HG03103 (cell line): ENCODE data around the gene SLC8A1.
A peak's percentile ranks its signal among the peaks of the same experiment; 100 is the strongest.

Experiments used
- ATAC-seq: cut with Tn5 transposase; IDR thresholded peaks from one replicate; pipeline ENCODE4 v1.9.1; 2021; ENCODE audit warnings: low read depth; ENCODE audit not compliant: unreplicated experiment

Gene SLC8A1

GRCh38 chr2:40210344-40210967, 241.4 kb downstream of the SLC8A1 start:
- ATAC-seq: no peak

GRCh38 chr2:40209761-40210160, 242.1 kb downstream of the SLC8A1 start:
- ATAC-seq: no peak

- no peak for ATAC-seq
Measured at GRCh38 chr2:40208463-40208862, 243.4 kb downstream of the SLC8A1 start.

GRCh38 chr2:40204268-40204667, 247.6 kb downstream of the SLC8A1 start:
- ATAC-seq: no peak

GRCh38 chr2:40202798-40203400, 249.0 kb downstream of the SLC8A1 start:
- no peak for ATAC-seq

GRCh38 chr2:40201425-40201824, 250.5 kb downstream of the SLC8A1 start:
- ATAC-seq: no peak

- ATAC-seq: no peak
Measured at GRCh38 chr2:40200366-40200915, 251.4 kb downstream of the SLC8A1 start.

- ATAC-seq: no peak
Measured at GRCh38 chr2:40199771-40200170, 252.1 kb downstream of the SLC8A1 start.

GRCh38 chr2:40197121-40197520, 254.8 kb downstream of the SLC8A1 start:
- ATAC-seq: no peak

GRCh38 chr2:40193670-40194026, 258.2 kb downstream of the SLC8A1 start:
- ATAC-seq: no peak

- ATAC-seq: no peak
Measured at GRCh38 chr2:40192864-40193669, 258.8 kb downstream of the SLC8A1 start.

GRCh38 chr2:40190457-40190856, 261.4 kb downstream of the SLC8A1 start:
- no peak for ATAC-seq

- ATAC-seq: no peak
Measured at GRCh38 chr2:40189881-40190280, 262.0 kb downstream of the SLC8A1 start.

GRCh38 chr2:40187054-40187453, 264.8 kb downstream of the SLC8A1 start:
- ATAC-seq: no peak

- ATAC-seq: no peak
Measured at GRCh38 chr2:40184551-40184950, 267.3 kb downstream of the SLC8A1 start.

GRCh38 chr2:40181855-40182254, 270.0 kb downstream of the SLC8A1 start:
- no peak for ATAC-seq

- no peak for ATAC-seq
Measured at GRCh38 chr2:40179801-40180200, 272.1 kb downstream of the SLC8A1 start.

- peak; percentile 75 for ATAC-seq
Measured at GRCh38 chr2:40178971-40179370, 272.9 kb downstream of the SLC8A1 start.

GRCh38 chr2:40178171-40178778, 273.6 kb downstream of the SLC8A1 start:
- ATAC-seq: no peak

GRCh38 chr2:40177366-40177765, 274.5 kb downstream of the SLC8A1 start:
- no peak for ATAC-seq

- no peak for ATAC-seq
Measured at GRCh38 chr2:40173276-40173675, 278.6 kb downstream of the SLC8A1 start.
